Measurements from ENCODE around the gene THOC5. TPM values are rescaled to one million over a fixed set of nuclear protein-coding genes. Genes with fewer than 3 reads are reported as not detected.
A peak's percentile ranks its signal among the peaks of the same experiment; 100 is the strongest.

Gene THOC5
- total RNA-seq, 1 donor from 2014 or later, result 25.4 TPM

DNA sequence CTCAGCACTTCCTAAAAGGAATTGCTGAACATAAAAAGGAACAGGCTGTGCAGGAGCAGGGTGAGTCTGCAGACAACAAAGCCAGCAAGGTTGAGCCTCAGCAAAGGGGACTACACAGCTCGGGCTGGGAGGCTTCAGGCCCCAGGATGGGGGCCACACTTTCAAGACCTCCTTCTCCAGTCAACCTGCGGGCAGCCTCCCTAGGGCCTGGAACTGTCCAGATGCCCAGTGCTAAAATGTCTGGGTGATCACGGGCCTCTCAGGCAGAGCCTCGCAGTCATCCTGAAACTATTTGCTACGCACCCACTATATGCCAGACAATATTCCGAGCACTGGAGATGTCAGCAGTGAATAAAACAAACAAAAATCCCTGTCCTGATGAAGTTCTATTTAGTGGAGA lies 77.4 kb downstream of the THOC5 start:
- DNase-seq, result no peak

DNA sequence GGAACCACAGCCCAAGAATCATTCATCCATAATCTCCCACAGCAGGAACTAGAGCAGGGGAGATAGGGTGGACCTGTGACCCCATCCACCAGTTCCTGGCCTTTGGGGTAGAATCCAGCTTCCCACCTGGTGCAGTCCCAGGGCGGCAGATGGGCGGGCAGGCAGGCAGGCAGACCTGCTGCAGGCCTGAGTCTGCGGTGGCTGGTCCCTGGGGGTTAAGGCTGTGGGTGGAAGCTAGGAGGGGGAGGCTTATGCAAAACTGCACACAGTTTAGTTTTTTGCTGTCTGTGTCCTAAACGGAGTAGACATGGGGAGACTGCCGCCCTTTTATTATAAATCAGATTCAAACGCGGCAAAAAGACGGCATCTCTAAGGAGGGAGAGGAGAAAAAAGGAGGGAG lies 78.0 kb downstream of the THOC5 start:
- no peak for DNase-seq

DNA sequence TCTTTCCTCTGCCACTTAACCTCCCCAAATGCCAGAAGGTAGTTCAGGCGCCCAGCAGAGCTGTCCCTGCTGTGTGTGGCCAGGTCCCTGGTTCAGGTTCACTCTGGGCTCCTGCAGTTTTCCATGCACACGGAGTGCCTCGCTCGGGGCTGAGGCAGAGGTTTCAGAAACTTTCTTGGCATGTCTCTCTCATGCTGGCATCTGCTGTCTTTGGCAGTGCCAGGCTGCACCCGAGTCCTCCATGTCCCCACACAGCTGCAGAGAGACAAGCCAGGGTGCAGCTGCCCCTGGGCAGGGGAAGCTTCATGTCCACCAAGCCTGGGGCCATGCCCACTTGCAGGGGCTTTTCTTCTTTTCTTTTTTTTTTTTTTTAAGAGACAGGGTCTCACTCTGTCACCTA lies 80.6 kb downstream of the THOC5 start:
- no peak for DNase-seq

- peak; percentile 10 for DNase-seq
These were observed 83.2 kb downstream of the THOC5 start for GRCh38 chr22:29470159-29470855.

GRCh38 chr22:29469755-29470154 lies 83.8 kb downstream of the THOC5 start:
- no peak for DNase-seq

GRCh38 chr22:29464581-29464980 lies 89.0 kb downstream of the THOC5 start:
- DNase-seq, result no peak

DNA sequence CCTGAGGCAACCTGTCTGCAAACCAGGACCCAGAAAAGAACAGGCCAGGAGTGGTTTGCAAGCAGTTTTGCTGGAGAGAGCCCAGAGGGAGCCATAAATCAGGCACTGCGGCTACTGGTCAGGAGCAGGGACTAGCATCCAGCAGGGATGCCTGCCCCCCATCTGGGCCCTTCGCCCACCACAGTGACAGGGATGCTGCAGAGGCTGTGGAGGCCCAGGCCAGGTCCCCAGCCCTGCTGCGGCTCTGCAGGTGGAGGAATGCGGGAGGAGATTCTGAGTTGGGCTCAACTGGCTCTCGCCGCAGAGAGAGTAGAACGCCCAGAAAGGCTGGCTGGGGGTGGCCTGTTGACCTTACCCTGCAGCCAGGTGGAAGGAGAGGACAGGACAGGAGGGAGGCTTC lies 89.9 kb downstream of the THOC5 start:
- DNase-seq, result no peak

DNA sequence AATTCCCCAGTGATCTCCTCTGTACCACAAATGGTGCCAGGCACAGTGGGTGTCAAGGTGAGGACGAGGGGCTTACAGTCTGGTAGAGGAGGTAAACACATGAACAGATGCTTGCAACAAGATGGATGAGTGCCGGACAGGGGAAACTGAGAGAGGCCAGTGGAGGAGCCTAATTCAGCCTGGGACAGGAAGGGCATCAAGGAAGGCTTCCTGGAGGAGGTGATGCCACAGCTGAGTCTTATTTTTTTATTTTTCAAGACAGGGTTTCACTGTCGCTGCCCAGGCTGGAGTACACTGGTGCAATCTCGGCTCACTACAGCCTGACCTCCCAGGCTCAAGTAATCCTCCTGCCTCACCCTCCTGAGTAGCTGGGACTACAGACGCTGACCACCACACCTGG lies 92.3 kb downstream of the THOC5 start:
- DNase-seq, result no peak

GRCh38 chr22:29459773-29460172 lies 93.8 kb downstream of the THOC5 start:
- no peak for DNase-seq

GRCh38 chr22:29458551-29458950 lies 95.0 kb downstream of the THOC5 start:
- DNase-seq, result no peak

DNA sequence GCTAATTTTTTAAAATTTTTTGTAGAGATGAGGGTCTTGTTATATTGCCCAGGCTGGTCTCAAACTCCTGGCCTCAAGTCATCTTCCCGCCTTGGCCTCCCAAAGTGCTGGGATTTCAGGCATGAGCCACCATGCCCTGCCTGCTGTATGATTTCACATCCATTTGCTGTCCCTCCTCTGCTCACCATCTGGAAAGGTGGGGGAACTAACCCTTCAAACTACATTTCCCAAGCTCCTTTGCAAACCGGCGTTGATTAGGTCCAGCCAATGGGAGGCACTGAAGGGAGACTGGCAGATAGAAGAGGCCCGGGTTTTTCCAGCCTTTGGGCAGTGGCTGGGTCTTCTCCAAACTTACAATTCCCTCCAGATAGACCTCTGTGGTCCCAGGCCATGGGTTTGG lies 95.8 kb downstream of the THOC5 start:
- DNase-seq, result no peak

- no peak for DNase-seq
These were observed 97.3 kb downstream of the THOC5 start for GRCh38 chr22:29456211-29456671.

Other genes starting within 250 kb of the THOC5 start
- 5.7 TPM for gene GAS2L1, start 247.1 kb downstream of the THOC5 start, total RNA-seq
- gene RASL10A, start 238.1 kb downstream of the THOC5 start, total RNA-seq, result 0.39 TPM
- gene AP1B1, start 165.2 kb downstream of the THOC5 start, total RNA-seq, result 27.0 TPM
- not detected for gene RFPL1, start 115.2 kb downstream of the THOC5 start, total RNA-seq
- gene NEFH, start 73.5 kb downstream of the THOC5 start, total RNA-seq, result 1.3 TPM
- 18.4 TPM for gene NIPSNAP1, start 27.4 kb upstream of the THOC5 start, total RNA-seq
- gene NF2, start 49.9 kb upstream of the THOC5 start, total RNA-seq, result 20.3 TPM
- 0.10 TPM for gene CABP7, start 166.2 kb upstream of the THOC5 start, total RNA-seq
- 10.0 TPM for gene ZMAT5, start 213.2 kb upstream of the THOC5 start, total RNA-seq
- 52.8 TPM for gene UQCR10, start 213.6 kb upstream of the THOC5 start, total RNA-seq

Measured in skin of body (tissue), 2 donors.